AG08395 (cell line): ENCODE measurements around the gene SMTNL2.
"Not testable (repeated sequence)": the region's sequence is repeated elsewhere in the genome, so short reads cannot be mapped to it uniquely, and the experiment has no call there.

Experiments
- DNase-seq: peaks from one replicate; pipeline ENCODE4 v3.0.0; 2012; ENCODE audit warnings: mixed read lengths, low spot score

Gene SMTNL2

DNA sequence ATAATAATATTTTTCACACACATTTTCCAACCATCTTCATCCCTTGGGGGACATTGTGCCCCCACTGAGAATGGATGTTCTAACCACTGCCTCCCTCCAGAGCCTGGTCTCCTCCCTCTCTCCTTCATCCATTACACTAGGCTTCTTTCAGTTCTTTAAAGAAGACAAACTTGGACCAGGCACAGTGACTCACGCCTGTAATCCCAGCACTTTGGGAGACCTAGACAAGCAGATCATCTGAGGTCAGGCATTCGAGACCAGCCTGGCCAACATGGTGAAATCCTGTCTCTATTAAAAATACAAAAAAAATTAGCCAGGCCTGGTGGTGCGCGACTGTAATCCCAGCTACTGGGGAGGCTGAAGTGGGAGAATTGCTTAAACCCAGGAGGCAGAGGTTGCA lies 50.6 kb downstream of the SMTNL2 start:
- no peak for DNase-seq

DNA sequence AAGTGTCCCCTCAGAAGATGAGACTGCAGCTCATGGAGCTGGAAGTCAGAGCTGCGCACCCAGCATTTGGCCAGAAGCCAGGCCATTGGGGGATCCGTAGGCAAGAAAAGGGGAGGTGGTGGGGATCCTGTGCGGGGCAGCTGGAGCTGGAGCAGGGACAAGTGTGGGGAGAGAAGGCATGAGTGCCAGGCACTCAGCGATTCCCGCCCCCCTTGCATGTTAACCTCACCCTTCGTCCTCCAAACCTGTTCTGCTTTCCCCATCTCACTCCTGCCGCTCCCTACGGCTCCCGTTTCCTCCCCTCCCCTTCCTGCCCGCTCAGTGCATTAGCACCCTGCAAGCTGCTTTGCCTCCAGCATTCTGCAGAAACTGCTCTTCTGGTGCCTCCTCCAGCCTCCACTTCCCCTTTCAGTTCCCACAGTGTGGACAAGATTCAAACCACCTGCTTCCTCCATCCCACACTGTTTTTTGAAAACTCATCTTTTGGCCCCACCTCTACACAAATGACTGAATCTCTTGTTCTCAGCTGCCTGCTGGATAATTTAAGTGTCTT lies 51.6 kb downstream of the SMTNL2 start:
- no peak for DNase-seq

DNA sequence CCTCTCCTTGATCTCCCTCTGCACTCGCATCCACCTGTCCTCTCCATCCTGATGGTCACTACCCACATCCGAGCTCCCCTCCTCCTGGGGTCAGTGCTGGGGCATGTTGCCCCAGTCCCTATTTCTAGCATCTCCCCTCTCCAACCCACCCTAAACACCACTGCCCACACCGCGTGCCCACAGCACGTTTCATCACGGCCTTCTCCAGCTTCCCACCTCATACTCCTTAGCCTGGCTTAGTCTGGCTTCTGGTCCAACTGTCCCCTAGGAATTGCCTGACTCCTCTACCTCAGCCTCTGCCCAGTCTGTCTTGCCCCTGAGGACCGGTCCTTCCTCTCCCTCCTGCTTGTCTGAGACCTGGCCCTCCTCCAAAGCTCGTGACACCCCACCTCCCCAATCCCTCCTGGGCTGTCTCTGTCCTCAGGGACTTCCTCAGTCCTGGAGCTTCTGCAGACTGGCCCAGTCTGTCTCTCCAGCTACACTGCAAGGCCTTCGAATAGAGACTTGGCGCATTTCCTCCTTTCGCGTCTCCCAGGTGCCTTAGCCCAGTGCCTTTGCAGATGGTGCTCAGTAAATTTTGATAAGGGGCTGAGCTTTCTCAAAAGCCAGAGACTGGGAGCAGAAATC lies 52.3 kb downstream of the SMTNL2 start:
- DNase-seq = no peak

GRCh38 chr17:4638766-4639165 lies 54.4 kb downstream of the SMTNL2 start:
- not testable (repeated sequence) for DNase-seq

DNA sequence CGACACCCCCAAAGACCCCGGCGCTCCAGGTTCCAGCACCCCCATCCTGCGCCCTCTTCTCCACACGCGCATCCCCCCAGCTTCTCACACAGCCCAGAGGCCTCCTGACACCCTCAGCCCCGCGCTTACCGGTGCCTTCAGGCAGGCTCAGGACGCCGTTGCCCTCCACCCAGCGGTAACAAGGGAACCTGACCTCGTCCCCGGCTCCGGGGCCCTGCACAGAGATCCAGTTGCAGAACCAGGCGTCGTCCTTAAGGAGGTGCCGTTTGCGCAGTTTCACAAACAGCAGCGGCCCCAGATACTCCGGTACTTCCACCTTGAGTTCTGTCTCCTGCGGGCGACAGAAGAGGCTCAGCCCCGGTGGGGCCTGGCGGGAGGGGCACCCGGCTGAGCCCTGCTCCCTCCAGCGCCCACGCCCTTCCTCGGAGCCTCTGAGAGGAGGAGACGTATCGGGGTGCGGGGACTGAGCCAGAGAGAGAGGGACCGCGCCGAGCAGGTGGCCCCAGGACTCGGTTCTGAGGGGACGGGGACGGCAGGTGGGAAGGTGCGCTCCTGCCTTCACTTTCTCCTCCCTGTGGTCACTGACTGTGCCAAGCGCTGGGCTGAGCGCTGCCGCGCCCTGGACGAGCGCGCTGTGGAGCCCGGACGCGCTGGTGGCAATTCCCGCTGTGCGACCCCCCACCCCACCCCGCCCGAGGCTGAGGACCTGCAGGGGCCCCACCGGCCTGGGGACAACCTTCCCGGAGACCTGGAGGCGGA lies 55.2 kb downstream of the SMTNL2 start:
- DNase-seq = not testable (repeated sequence)

GRCh38 chr17:4640569-4641188 lies 56.4 kb downstream of the SMTNL2 start:
- not testable (repeated sequence) for DNase-seq

DNA sequence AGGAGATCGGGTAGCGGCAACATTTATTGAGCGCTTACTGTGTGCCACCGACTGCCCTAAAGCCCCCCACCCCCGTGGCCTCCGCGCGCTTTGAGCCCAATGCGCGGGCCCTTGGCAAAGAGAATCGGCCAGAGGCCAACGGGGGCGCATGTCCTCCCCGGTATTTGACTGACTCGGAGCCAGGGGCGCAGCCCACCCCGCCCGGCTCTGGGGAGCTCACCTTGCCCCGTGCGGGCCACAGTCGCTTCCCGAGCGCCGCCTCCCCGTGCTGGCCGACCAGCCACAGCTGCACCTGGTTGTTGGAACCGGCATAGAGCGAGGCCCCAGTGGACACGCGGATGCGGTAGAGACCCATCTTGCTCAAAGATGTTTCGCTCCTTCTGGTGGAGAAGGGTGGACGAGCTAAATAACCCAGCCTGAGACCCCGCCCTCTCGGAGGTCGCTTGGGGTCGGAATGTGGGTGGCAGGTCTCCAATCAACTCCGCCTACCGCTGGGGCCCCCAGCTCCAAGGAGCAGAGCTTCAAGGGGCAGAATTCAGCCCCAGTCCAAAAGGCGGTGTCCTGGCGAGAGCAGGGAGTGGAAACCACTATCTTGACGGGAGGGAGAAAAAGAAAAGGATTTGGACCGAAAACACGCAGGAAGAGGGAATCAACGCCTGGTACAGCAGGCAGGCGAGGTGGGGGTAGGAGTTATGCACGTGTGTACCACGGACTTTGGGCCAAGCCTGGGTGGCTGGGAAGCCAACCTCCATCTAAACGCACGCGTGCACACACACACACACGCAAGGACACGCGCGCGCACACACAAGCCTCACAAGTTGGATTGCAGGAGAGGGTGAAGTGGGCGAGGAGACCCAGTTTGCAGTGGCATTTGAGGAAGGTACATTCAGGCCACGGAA lies 57.2 kb downstream of the SMTNL2 start, which contains the start of gene ALOX15:
TSS of gene ALOX15 (minus strand) at position 382 of the 899 bp plus-strand sequence. CDS start at position 355, 27 bp downstream.
- DNase-seq = no peak

DNA sequence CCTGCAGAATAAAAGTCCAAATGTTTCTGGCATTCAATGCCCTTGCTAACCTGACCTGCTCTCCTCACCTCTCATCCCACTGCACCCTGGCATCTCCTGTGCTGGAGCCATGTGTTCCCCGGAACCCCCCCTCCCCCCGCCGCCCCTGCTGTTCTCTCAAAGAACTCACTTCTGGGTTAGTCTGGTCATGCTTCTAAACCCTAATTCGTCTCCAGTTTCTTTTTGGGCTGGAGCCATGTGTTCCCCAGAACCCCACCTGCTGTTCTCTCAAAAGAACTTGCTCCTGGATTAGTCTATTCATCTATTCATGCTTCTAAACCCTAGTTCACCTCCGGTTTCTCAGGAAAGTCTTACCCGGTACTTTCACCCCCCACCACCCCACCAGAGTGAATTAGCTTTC lies 58.0 kb downstream of the SMTNL2 start:
- DNase-seq = no peak

DNA sequence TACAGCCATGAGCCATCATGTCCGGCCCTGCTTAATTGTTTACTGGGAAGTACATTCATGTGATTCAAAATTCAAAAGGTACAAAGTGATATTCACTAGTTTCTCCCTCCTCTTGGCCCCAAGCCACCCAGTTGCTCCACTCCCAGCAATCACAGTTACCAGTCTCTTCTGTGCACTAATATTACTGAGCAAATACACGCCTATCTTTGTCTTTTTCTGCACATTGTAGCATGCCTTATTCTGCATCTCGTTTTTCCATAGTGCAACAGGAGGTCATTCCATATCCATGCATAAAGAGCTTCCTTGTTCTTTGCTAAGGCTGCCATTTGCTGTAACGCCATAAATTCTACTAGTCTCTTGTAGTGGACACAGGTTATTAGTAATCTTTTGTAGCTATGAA lies 59.3 kb downstream of the SMTNL2 start:
- DNase-seq = no peak

DNA sequence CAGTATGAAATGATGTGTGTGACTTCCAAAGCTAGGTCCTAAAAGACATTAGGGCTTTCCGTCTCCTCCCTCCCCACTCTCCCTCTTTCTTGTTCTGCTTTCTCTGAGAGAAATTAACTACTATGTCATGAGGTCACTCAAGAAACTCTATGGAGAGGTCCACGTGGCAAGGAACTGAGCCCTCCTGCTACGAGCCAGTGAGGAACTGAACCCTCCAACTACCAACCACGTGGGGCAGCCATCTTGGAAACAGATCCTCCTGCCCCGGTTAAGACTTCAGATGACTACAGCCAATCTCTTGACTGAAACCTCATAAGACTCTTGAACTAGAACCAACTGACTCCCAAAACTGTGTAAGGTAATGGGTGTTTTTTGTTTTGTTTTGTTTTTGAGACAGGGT lies 61.3 kb downstream of the SMTNL2 start:
- no peak for DNase-seq

- DNase-seq = no peak
Observed at GRCh38 chr17:4648741-4649140, 64.4 kb downstream of the SMTNL2 start.

DNA sequence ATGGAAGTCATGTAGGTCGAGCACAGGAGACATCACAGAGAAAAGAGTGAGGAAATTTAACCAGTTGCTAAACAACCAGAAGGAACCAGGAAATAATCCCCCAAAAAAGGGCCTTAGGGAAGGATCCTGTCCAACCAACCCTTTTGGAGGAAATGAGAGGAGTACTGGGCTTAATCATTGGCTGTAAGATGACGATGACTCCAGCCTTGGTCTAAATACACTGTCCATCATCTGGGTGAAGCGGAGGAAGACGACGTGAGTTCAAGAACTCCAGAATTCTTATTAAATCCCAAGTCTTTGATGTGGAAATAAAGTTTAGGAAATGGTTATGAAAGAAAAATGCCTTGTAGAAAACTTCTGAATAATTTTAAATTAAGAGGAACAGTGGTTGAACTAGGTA lies 68.7 kb downstream of the SMTNL2 start:
- DNase-seq = no peak

DNA sequence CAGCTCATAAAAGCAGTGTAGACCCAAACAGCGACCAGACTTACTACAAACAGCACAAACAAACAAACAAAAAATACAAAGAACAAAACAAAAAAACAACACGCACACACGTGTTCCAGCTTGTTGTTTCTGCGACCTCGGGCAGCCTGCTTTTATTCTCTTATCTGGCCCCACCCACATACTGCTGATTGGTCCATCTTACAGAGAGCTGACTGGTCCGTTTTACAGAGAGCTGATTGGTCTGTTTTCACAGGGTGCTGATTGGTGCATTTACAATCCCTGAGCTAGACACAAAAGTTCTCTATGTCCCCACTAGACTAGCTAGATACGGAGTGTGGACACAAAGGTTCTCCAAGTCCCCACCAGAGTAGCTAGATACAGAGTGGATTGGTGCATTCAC lies 71.6 kb downstream of the SMTNL2 start:
- DNase-seq = not testable (repeated sequence)

DNA sequence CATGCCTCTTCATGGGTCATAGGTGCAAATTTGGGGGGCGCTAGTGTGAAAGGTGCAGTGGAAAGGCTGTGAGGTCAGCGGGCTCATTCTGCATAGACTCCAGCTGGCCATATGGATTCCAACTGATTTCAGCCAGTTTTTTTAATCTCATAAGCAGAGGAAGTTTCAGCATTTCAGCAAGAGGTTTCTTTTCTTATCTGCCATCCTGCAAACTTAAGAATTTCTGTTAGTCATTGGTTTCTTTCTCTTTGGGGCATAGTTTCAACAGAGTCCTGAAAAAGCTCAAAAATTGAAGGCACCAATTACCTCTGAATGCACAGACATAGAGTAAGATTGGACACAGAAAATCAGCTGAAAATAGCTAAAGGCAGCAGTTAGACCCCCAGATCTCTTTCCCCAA lies 73.3 kb downstream of the SMTNL2 start:
- DNase-seq = no peak
